ENCODE data around the gene DCN. TPM values are rescaled to one million over a fixed set of nuclear protein-coding genes. Genes with fewer than 3 reads are reported as not detected.
"Not testable (repeated sequence)": the region's sequence is repeated elsewhere in the genome, so short reads cannot be mapped to it uniquely, and the experiment has no call there.

DCN gene
- total RNA-seq, 4 donors from 2014 or later = 552 to 2,825 (median 1,634) TPM

DNA sequence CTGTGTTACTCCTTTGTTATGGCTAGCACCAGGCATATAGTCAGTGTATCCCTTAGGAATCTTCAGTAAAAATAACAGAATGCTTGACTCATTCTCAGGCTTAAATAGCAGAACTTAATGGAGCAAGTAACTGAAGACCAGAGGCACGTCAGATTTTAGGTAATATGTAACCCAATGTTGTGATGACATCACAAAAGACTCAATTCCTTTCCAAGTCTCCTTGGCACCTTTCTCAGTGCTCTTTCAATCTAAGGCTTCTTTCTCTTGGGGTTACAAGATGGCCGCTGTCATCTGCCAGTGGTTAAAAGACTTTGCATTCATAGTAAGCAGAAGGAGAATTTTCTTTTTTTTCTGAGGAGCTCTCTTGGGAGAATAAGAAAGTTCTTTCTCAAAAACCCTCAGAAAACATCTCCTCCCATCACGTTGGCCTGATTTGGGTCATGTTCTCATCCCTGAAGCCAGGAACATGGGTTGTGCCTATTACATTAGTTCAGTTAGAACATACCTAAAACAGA is 33.4 kb upstream of the DCN start:
- WGBS, 2 donors (ENCODE audit: low coverage in 1 of 2) = 59 to 69% methylated on average over 3 of the region's 3 CpGs
- Histone ChIP-seq H3K27ac (peak overlapping the region in 1 of 4 donors; percentile 12), H3K4me3 (no peak overlapping the region), H3K4me1 (no peaks in the 10 kb centered on the region), H3K27me3 (no peaks in the 10 kb centered on the region), H3K9me3 (no peaks in the 10 kb centered on the region), H3K36me3 (no peaks in the 10 kb centered on the region)
- TF ChIP-seq, protein P1, sequence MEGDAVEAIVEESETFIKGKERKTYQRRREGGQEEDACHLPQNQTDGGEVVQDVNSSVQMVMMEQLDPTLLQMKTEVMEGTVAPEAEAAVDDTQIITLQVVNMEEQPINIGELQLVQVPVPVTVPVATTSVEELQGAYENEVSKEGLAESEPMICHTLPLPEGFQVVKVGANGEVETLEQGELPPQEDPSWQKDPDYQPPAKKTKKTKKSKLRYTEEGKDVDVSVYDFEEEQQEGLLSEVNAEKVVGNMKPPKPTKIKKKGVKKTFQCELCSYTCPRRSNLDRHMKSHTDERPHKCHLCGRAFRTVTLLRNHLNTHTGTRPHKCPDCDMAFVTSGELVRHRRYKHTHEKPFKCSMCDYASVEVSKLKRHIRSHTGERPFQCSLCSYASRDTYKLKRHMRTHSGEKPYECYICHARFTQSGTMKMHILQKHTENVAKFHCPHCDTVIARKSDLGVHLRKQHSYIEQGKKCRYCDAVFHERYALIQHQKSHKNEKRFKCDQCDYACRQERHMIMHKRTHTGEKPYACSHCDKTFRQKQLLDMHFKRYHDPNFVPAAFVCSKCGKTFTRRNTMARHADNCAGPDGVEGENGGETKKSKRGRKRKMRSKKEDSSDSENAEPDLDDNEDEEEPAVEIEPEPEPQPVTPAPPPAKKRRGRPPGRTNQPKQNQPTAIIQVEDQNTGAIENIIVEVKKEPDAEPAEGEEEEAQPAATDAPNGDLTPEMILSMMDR (IDR thresholded peaks at IDR 0.05) = no peak
- no peak for TF ChIP-seq POLR2AphosphoS5 (IDR thresholded peaks at IDR 0.05)
- ATAC-seq = peak; percentile 76

DNA sequence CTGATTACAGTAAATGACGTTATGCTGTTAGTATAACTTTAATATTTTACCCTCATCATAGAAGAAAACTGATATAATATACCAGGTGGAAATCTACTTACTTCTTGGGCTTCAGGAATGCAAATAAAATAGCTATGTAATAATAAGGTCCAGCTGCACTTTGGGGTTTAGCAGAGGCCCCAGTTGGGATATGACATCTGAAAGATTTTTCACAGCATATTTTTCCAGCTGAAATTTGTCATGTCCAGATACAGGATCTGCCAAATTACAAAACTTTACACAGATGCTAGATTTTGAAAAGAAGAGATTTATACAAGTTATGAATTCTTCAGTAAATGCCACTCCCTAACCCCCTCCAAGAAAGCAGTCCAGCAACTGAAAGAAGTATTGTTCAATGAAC is 29.2 kb upstream of the DCN start:
- WGBS, 2 donors (ENCODE audit: low coverage in 1 of 2) = 13 to 33% methylated on average over 1 of the region's 1 CpG
- no peak overlapping the region for H3K27ac ChIP-seq
- H3K36me3 ChIP-seq = no peaks in the 10 kb centered on the region
- H3K27me3 ChIP-seq = no peaks in the 10 kb centered on the region
- no peak for ATAC-seq
- no peak overlapping the region for H3K4me3 ChIP-seq
- TF ChIP-seq EP300 (IDR thresholded peaks at IDR 0.05) (no peak), POLR2A (IDR thresholded peaks at IDR 0.05) (no peak), POLR2AphosphoS5 (IDR thresholded peaks at IDR 0.05) (no peak)
- TF ChIP-seq, protein P1 (IDR thresholded peaks at IDR 0.05) = no peak
- no peaks in the 10 kb centered on the region for H3K4me1 ChIP-seq
- H3K9me3 ChIP-seq = no peaks in the 10 kb centered on the region

DNA sequence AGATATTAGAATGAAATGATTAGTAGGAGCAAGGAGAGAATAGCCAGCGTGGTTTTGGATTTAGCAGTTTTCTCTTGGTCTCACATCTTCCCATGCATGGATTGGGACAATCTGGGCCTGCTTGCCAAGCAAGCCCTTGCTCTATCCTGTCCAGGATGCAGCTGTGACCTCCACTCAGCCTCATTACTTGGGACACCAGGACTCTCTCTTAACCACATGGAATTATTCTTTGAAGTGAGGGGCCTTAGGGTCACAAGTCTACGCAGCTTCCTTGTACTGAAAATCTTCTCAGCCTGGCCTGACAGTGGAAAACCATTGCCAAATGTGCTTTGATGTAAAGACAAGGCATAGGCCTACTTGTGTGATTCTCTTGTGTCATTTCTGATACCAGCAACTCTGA is 28.0 kb upstream of the DCN start:
- H3K4me3 ChIP-seq = no peak overlapping the region
- no peak overlapping the region for H3K27ac ChIP-seq
- no peaks in the 10 kb centered on the region for H3K9me3 ChIP-seq
- TF ChIP-seq POLR2A (IDR thresholded peaks at IDR 0.05) = no peak
- TF ChIP-seq, protein P1 (IDR thresholded peaks at IDR 0.05) = no peak
- TF ChIP-seq POLR2AphosphoS5 (IDR thresholded peaks at IDR 0.05) = no peak
- no peak for TF ChIP-seq EP300 (IDR thresholded peaks at IDR 0.05)
- no peaks in the 10 kb centered on the region for H3K4me1 ChIP-seq
- 60% methylated on average over 1 of the region's 2 CpGs; no CpG with 5 or more reads in 1 of the 2 donors for WGBS, 2 donors (ENCODE audit: low coverage in 1 of 2)
- no peaks in the 10 kb centered on the region for H3K27me3 ChIP-seq
- ATAC-seq = no peak
- H3K36me3 ChIP-seq = no peaks in the 10 kb centered on the region

DNA sequence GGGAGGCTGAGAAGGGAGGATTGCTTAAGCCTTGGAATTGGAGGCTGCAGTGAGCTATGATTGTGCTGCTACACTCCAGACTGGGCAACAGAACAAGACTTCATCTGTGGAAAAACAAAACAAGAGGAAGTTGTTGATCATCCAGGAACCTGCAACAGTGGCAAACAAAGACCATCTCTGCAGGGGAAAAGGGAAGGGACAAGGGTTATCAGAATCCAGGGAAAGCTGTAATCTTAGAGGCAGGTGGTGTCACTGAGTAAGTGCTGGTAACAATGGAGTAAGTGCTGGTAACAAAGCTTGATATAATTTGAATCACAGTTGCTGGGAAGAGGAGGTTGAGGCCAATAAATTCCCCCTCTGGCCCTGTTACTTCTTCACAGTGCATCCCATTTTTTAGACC is 27.5 kb upstream of the DCN start:
- no peak overlapping the region for H3K27ac ChIP-seq
- TF ChIP-seq POLR2A (IDR thresholded peaks at IDR 0.05) (no peak), POLR2AphosphoS5 (IDR thresholded peaks at IDR 0.05) (no peak), EP300 (IDR thresholded peaks at IDR 0.05) (no peak)
- TF ChIP-seq, protein P1 (IDR thresholded peaks at IDR 0.05) = no peak
- H3K27me3 ChIP-seq = no peaks in the 10 kb centered on the region
- no peaks in the 10 kb centered on the region for H3K9me3 ChIP-seq
- H3K4me1 ChIP-seq = no peaks in the 10 kb centered on the region
- H3K4me3 ChIP-seq = no peak overlapping the region
- no peak for ATAC-seq
- H3K36me3 ChIP-seq = no peaks in the 10 kb centered on the region

DNA sequence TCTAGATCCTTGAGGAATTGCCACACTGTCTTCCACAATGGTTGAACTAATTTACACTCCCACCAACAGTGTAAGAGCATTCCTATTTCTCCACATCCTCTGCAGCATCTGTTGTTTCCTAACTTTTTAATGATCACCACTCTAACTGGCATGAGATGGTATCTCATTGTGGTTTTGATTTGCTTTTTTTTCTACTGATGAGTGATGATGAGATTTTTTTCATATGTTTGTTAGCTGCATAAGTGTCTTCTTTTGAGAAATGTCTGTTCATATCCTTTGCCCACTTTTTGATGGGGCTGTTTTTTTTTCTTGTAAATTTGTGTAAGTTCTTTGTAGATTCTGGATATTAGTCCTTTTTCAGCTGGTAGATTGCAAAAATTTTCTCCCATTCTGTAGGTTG is 24.7 kb upstream of the DCN start:
- H3K4me3 ChIP-seq, H3K27ac ChIP-seq, H3K4me1 ChIP-seq, H3K9me3 ChIP-seq, H3K27me3 ChIP-seq, ATAC-seq, H3K36me3 ChIP-seq: not testable (repeated sequence)

DNA sequence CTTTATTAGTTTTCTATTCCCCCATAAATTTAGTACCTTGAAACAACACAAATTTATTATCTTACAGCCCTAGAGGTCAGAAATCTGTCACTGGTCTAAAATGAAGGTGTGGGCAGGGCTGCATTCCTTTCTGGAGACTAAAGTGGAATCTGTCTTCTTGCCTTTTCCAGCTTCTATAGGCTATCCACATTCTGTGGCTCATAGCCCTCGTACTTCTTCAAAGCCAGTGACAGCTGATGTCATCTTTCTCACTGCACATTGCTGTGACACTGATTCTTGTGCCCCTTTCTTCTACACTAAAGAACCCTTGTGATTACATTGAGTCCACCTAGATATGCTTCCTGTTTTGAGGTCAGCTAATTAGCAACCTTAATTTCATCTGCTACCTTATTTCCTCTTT is 23.2 kb upstream of the DCN start:
- Histone ChIP-seq H3K36me3 (no peaks in the 10 kb centered on the region), H3K4me1 (no peaks in the 10 kb centered on the region), H3K9me3 (no peaks in the 10 kb centered on the region), H3K27ac (no peak overlapping the region), H3K27me3 (no peaks in the 10 kb centered on the region), H3K4me3 (no peak overlapping the region)
- ATAC-seq = no peak
- TF ChIP-seq, protein P1 (IDR thresholded peaks at IDR 0.05) = no peak
- TF ChIP-seq EP300 (IDR thresholded peaks at IDR 0.05) (no peak), POLR2AphosphoS5 (IDR thresholded peaks at IDR 0.05) (no peak), POLR2A (IDR thresholded peaks at IDR 0.05) (no peak)
- 63 to 88% methylated on average over 1 of the region's 1 CpG for WGBS, 2 donors (ENCODE audit: low coverage in 1 of 2)
